ENCODE results near the gene RPF1. TPM values are rescaled to one million over a fixed set of nuclear protein-coding genes. Genes with fewer than 3 reads are reported as not detected.

Gene RPF1
- total RNA-seq = 10 to 100 TPM; 12.2 to 46.4 (median 25.4) TPM

GRCh38 chr1:84478876-84479868 is at the start of gene RPF1:
RPF1 (plus strand) TSS chr1:84479266; CDS start chr1:84479282, 16 bp downstream.
- Histone ChIP-seq H3K4me3 (peak within 1 kb of the TSS; percentile 58 to 83 (median 63)), H3K9me3 (peaks cover 0 to 6% (median 0%) of the 10 kb centered on the region in 4 donors), H3K4me1 (peaks cover 17 to 30% (median 19%) of the 10 kb centered on the region in 4 donors), H3K36me3 (peaks cover 0 to 27% (median 8%) of the 10 kb centered on the region in 4 donors), H3K27me3 (no peaks in the 10 kb centered on the region), H3K27ac (peak within 1 kb of the TSS; percentile 84 to 88 (median 86))
- ATAC-seq (ENCODE audit: low FRiP score in 2 of 2) = peak; percentile 92 to 98
- DNase-seq = peak; percentile 81 to 94
- TF ChIP-seq EP300 (IDR thresholded peaks at IDR 0.05) (no peak), POLR2AphosphoS5 (IDR thresholded peaks at IDR 0.05) (peak; percentile 68 to 95), POLR2A (IDR thresholded peaks at IDR 0.05) (peak in 3 of 4 donors; percentile 60 to 80 (median 72)), CTCF (IDR thresholded peaks at IDR 0.05) (peak in 1 of 6 experiments; percentile 8)
- 5 to 6% methylated on average over 41 to 51 of the region's 51 CpGs for WGBS, 2 donors

GRCh38 chr1:84430546-84430945 is 48.5 kb upstream of the RPF1 start:
- peak in 1 of 2 donors; percentile 30 for ATAC-seq (ENCODE audit: low FRiP score in 2 of 2)
- TF ChIP-seq EP300 (IDR thresholded peaks at IDR 0.05) (peak in 1 of 4 donors; percentile 8), CTCF (IDR thresholded peaks at IDR 0.05) (no peak), POLR2A (IDR thresholded peaks at IDR 0.05) (no peak)
- H3K9me3 ChIP-seq = no peaks in the 10 kb centered on the region

GRCh38 chr1:84433258-84434080 is 45.6 kb upstream of the RPF1 start:
- DNase-seq = peak in 1 of 2 donors; percentile 26
- ATAC-seq (ENCODE audit: low FRiP score in 2 of 2) = peak in 1 of 2 donors; percentile 91
- peak overlapping the region in 2 of 4 donors; percentile 13 to 30 for H3K4me3 ChIP-seq
- no peaks in the 10 kb centered on the region for H3K27me3 ChIP-seq
- TF ChIP-seq CTCF (IDR thresholded peaks at IDR 0.05) = peak; percentile 29 to 76 (median 52)
- TF ChIP-seq POLR2AphosphoS5 (IDR thresholded peaks at IDR 0.05) = no peak
- peak overlapping the region in 1 of 4 donors; percentile 19 for H3K27ac ChIP-seq
- WGBS, 2 donors = 17 to 23% methylated on average over 11 of the region's 11 CpGs
- no peaks in the 10 kb centered on the region for H3K36me3 ChIP-seq
- H3K4me1 ChIP-seq = peaks cover 0 to 7% (median 4%) of the 10 kb centered on the region in 4 donors
- no peaks in the 10 kb centered on the region for H3K9me3 ChIP-seq

More at GRCh38 chr1:84430546-84430945, 48.5 kb upstream of the RPF1 start:
- H3K36me3 ChIP-seq = no peaks in the 10 kb centered on the region
- no peak overlapping the region for H3K4me3 ChIP-seq
- peak overlapping the region in 1 of 4 donors; percentile 23 for H3K27ac ChIP-seq
- H3K27me3 ChIP-seq = no peaks in the 10 kb centered on the region
- DNase-seq = no peak
- H3K4me1 ChIP-seq = peaks cover 0 to 7% (median 4%) of the 10 kb centered on the region in 4 donors
- WGBS, 2 donors = 61 to 80% methylated on average over 2 of the region's 2 CpGs

- ATAC-seq (ENCODE audit: low FRiP score in 2 of 2) (no peak), DNase-seq (no peak)
- no peaks in the 10 kb centered on the region for H3K36me3 ChIP-seq
- no peaks in the 10 kb centered on the region for H3K27me3 ChIP-seq
- peaks cover 0 to 7% (median 4%) of the 10 kb centered on the region in 4 donors for H3K4me1 ChIP-seq
- TF ChIP-seq CTCF (IDR thresholded peaks at IDR 0.05) (no peak), POLR2A (IDR thresholded peaks at IDR 0.05) (no peak), POLR2AphosphoS5 (IDR thresholded peaks at IDR 0.05) (no peak), EP300 (IDR thresholded peaks at IDR 0.05) (no peak)
- H3K4me3 ChIP-seq = no peak overlapping the region
- 72 to 73% methylated on average over 6 of the region's 6 CpGs for WGBS, 2 donors
- no peak overlapping the region for H3K27ac ChIP-seq
- H3K9me3 ChIP-seq = no peaks in the 10 kb centered on the region
Observed at GRCh38 chr1:84434081-84434769, 44.8 kb upstream of the RPF1 start.
